Motor neuron (in vitro differentiated cells): ENCODE results near the gene ALDH18A1. TPM values are rescaled to one million over a fixed set of nuclear protein-coding genes. Genes with fewer than 3 reads are reported as not detected.
"Not testable (repeated sequence)": the region's sequence is repeated elsewhere in the genome, so short reads cannot be mapped to it uniquely, and the experiment has no call there.

Source experiments
- ATAC-seq, 8 experiments: fragments of 200-7000 bp; cut with Tn5 transposase; replicated peaks in 6 of 8; 2 replicates each; pipeline ENCODE4 v1.8.0; 2021; ENCODE audit warnings: mild to moderate bottlenecking in 8 of 8, moderate library complexity in 8 of 8
- H3K27ac ChIP-seq, 2 donors: fragments of 250-450 bp; sonication (Bioruptor Pico); 2 replicates each; pipeline ENCODE4 v1.9.0; 2021; ENCODE audit warnings: antibody characterized with exemption in 2 of 2, mild to moderate bottlenecking in 2 of 2, moderate library complexity in 1 of 2
- H3K4me1 ChIP-seq, 2 donors: fragments of 250-450 bp; sonication (Bioruptor Pico); replicated peaks in 1 of 2; 2 replicates each; pipeline ENCODE4 v1.6.1; 2021; ENCODE audit warnings: antibody characterized with exemption in 2 of 2, mild to moderate bottlenecking in 2 of 2, moderate library complexity in 1 of 2
- H3K4me3 ChIP-seq, 5 donors: fragments of 250-450 bp; sonication (Bioruptor Pico); 2 replicates each; pipeline ENCODE4 v1.9.0; 2021; ENCODE audit warnings: antibody characterized with exemption in 5 of 5, mild to moderate bottlenecking in 5 of 5, moderate library complexity in 4 of 5
- WGBS, 10 experiments: fragments of 450-650 bp; shearing (Covaris generic); methylation state at CpG; one replicate each; pipeline ENCODE4 v1.0.0; 2022; 5-methylcytosine and 5-hydroxymethylcytosine counted together
- in situ Hi-C, 9 experiments: fragments of 400-800 bp; cut with MboI; loops; one replicate each; pipeline ENCODE4 v1.15.0; 2021; ENCODE audit warnings: low sequenced_read_pairs in 9 of 9, low pct_unique_long_range_greater_than_20kb in 2 of 9; ENCODE audit not compliant: unreplicated experiment in 9 of 9
- total RNA-seq, 8 experiments: library from RNA; unstranded; fragments of 300-600 nt; gene quantifications; 2 replicates each; pipeline versions ENCODE4 v1.2.3 to v1.2.4, GENCODE V29; 2022

Gene ALDH18A1
- total RNA-seq, 8 experiments from 2014 or later, result 45.0 to 84.0 (median 65.6) TPM

GRCh38 chr10:95672641-95673040 is 16.1 kb upstream of the ALDH18A1 start:
- H3K4me1 ChIP-seq, H3K4me3 ChIP-seq, in situ Hi-C loops, H3K27ac ChIP-seq, ATAC-seq: not testable (repeated sequence)
- 86 to 100% (median 97%) methylated on average over 3 to 7 of the region's 7 CpGs; no CpG with 5 or more reads in 2 of the 10 experiments for WGBS, 10 experiments

DNA sequence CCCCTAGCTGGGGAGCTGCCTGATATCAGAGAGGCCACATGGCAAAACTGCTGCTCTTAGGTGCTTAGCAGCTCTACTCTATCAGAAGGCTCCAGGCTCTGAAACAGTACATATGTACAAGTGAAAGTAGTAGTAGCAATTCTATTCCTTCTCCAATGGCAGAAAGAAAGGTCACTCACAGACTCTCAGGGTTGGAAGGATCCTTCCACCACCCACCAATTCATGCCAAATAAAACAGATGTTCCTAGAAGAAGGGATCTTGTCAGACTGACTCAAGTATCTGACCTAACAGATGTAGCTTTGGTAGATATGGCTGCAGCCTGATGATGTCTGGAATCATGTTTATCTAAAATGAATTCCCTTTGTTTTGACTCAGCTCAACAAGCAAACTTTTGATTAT is 8.0 kb upstream of the ALDH18A1 start:
- no peak for ATAC-seq
- Histone ChIP-seq H3K4me1 (no peaks in the 10 kb centered on the region), H3K4me3 (no peak overlapping the region), H3K27ac (no peak overlapping the region)
- in situ Hi-C loops, result no loop called here

GRCh38 chr10:95663496-95663895 is 7.0 kb upstream of the ALDH18A1 start:
- no peaks in the 10 kb centered on the region for H3K4me1 ChIP-seq
- no peak for ATAC-seq
- in situ Hi-C loops, result no loop called here
- no peak overlapping the region for H3K4me3 ChIP-seq
- 14 to 80% (median 33%) methylated on average over 1 of the region's 1 CpG; no CpG with 5 or more reads in 5 of the 10 experiments for WGBS, 10 experiments
- no peak overlapping the region for H3K27ac ChIP-seq

- no peaks in the 10 kb centered on the region for H3K4me1 ChIP-seq
- no peak overlapping the region for H3K4me3 ChIP-seq
- WGBS, 10 experiments, result 80 to 100% (median 90%) methylated on average over 1 of the region's 1 CpG; no CpG with 5 or more reads in 3 of the 10 experiments
- in situ Hi-C loops, result no loop called here
- H3K27ac ChIP-seq, result no peak overlapping the region
- ATAC-seq, result peak in 2 of 8 experiments; percentile 38 to 71
These were observed 5.3 kb upstream of the ALDH18A1 start for GRCh38 chr10:95661818-95662217.

DNA sequence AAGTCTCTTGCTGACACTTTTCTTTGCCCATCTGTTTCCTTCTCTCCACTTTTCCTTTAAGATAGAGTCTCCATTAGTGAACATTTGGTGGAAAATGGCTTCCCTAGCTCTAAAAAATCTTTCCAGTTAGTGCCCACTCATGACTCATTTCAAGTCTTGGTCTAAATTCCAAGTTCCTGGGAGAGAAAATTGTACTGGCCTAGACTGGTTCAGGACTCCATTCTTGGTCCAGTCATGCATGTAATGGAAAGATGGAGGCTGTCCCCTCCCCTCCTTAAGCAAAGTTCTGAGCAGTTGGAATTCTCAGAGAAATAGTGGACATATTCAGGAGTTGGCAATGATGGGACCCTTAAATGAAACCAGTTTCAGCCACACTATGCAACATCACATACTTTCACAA is 3.8 kb upstream of the ALDH18A1 start:
- H3K27ac ChIP-seq, result no peak overlapping the region

GRCh38 chr10:95657250-95657649 is 739 bp upstream of the ALDH18A1 start:
- WGBS, 10 experiments, result 0 to 100% methylated on average over 1 of the region's 1 CpG; no CpG with 5 or more reads in 8 of the 10 experiments
- in situ Hi-C loops, result no loop called here
- no peak for ATAC-seq
- Histone ChIP-seq H3K4me1 (peaks cover 3 to 9% of the 10 kb centered on the region in 2 donors), H3K27ac (no peak overlapping the region), H3K4me3 (peak overlapping the region in 3 of 5 donors; percentile 68 to 74 (median 70))

More for the DNA sequence above, 3.8 kb upstream of the ALDH18A1 start:
- Histone ChIP-seq H3K4me3 (no peak overlapping the region), H3K4me1 (peaks cover 0 to under 1% of the 10 kb centered on the region in 2 donors)
- no peak for ATAC-seq
- in situ Hi-C loops, result no loop called here

- peak in 5 of 8 experiments; percentile 6 to 14 (median 8) for ATAC-seq
- peak overlapping the region; percentile 85 to 87 for H3K27ac ChIP-seq
- WGBS, 10 experiments, result 0 to 17% (median 0%) methylated on average over 1 to 5 of the region's 23 CpGs; no CpG with 5 or more reads in 5 of the 10 experiments
- in situ Hi-C loops, result no loop called here
- H3K4me1 ChIP-seq, result peaks cover 3 to 9% of the 10 kb centered on the region in 2 donors
- H3K4me3 ChIP-seq, result peak overlapping the region; percentile 59 to 87 (median 70)
These were observed 780 bp downstream of the ALDH18A1 start for GRCh38 chr10:95655571-95656290.

DNA sequence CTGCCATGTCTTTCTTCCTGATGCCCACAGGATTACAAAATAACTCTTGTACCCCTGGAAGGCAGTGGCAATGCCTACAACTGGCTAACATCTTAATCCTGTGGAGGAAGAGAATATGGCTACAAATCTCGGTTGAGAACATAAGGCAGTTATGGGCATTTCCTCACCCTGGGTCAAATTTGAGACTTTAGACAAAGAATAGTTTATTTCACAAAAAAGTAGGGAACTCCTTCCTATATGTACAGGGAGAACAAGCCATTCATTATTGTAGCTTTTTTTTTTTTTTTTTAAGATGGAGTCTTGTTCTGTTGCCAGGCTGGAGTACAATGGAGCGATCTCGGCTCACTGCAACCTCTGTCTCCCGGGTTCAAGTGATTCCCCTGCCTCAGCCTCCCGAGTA is 2.6 kb downstream of the ALDH18A1 start:
- H3K27ac ChIP-seq, result no peak overlapping the region
- WGBS, 10 experiments, result 76 to 100% (median 88%) methylated on average over 1 to 5 of the region's 5 CpGs; no CpG with 5 or more reads in 4 of the 10 experiments
- in situ Hi-C loops, result no loop called here

DNA sequence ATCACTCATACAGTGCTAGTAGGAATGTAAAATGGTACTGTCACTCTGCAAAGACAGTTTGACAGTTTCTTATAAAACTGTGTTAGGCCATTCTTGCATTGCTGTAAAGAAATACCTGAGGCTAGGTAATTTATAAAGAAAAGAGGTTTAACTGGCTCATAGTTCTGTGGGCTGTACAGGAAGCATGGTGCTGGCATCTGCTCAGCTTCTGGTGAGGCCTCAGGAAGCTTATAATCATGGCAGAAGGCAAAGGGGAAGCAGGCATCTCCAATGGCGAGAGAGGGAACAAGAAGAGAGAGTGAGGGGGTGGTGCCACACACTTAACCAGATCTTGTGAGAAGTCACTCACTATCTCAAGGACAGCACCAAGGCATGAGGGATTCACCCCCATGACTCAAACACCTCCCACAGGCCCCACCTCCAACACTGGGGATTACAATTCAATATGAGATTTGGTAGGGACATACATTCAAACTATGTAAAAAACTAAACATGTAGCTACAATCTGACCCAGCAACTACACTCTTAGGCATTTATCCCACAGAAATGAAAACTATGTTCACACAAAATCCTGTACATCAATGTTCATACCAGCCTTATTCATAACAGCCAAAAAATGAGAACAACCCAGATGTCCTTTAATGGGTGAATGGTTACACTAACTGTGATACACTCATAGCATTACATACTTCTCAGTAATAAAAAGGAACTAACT is 5.0 kb downstream of the ALDH18A1 start:
- Histone ChIP-seq H3K4me1 (peaks cover 3 to 9% of the 10 kb centered on the region in 2 donors), H3K4me3 (no peak overlapping the region), H3K27ac (no peak overlapping the region)
- WGBS, 10 experiments, result 80 to 100% (median 86%) methylated on average over 1 of the region's 1 CpG; no CpG with 5 or more reads in 7 of the 10 experiments
- in situ Hi-C loops, result no loop called here
- no peak for ATAC-seq

More for the DNA sequence above, 2.6 kb downstream of the ALDH18A1 start:
- Histone ChIP-seq H3K4me1 (peaks cover 3 to 9% of the 10 kb centered on the region in 2 donors), H3K4me3 (no peak overlapping the region)
- ATAC-seq, result no peak

DNA sequence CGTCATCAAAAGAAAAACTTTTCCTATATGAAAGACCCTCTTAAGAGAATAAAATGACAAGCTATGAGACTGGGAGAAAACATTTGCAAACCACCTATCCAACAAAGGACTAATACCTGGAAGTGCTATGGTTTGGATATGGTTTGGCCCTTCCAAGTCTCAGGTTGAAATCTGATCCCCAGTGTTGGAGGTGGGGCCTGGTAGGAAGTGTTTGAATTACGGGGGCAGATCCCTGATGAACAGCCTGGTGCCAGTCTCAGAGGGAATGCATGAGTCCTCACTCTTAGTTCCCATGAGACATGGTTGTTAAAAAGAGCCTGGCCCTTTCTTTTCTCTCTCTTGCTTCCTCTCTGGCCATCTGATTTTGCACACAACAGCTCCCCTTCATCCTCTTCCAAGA is 6.3 kb downstream of the ALDH18A1 start:
- H3K4me1 ChIP-seq, result peaks cover 3 to 9% of the 10 kb centered on the region in 2 donors
- no peak for ATAC-seq
- H3K4me3 ChIP-seq, result no peak overlapping the region
- H3K27ac ChIP-seq, result no peak overlapping the region
- WGBS, 10 experiments, result 60 to 100% (median 100%) methylated on average over 1 to 2 of the region's 2 CpGs; no CpG with 5 or more reads in 1 of the 10 experiments
- in situ Hi-C loops, result no loop called here

DNA sequence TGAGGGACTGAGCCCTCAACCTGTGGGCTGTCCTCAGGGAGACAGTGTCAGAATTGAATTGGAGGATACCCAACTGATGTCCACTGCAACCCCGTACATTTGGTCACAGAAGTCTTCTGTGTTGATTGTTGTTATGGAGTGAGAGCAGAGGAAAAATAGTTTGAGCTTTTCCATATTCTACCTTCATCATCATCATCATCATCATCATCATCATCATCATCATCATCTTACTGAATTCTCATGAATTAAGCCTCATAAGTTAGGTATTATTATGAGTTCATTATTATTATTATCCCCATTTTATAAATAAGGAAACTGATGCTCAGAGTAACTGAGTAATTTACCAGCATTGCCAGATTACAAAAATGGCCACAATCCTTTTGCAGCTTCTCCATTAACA is 8.4 kb downstream of the ALDH18A1 start:
- WGBS, 10 experiments, result 78 to 100% (median 100%) methylated on average over 1 of the region's 1 CpG; no CpG with 5 or more reads in 6 of the 10 experiments
- H3K27ac ChIP-seq, result no peak overlapping the region
- ATAC-seq, result no peak
- H3K4me1 ChIP-seq, result no peaks in the 10 kb centered on the region
- H3K4me3 ChIP-seq, result no peak overlapping the region
- in situ Hi-C loops, result no loop called here

DNA sequence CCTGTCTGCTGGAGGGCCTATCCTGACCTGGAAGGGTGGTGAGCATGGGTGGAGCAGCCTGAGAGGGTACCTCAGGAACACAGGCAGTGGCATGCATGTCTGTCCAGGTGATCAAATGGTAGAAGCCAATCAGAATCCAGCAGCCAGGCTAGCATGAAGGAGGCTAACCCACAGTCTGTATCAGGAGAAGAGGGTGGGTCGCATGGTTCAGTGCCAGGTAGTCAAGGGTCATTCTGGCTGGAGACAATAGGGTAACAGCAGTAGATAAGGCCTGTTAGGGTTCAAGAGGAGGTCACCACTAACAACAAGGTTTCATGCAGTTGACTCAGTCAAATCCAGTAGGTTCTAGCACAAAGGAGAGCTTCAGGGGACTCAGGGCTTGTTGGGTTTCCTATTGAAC is 10.4 kb downstream of the ALDH18A1 start:
- Histone ChIP-seq H3K4me3 (no peak overlapping the region), H3K27ac (no peak overlapping the region), H3K4me1 (no peaks in the 10 kb centered on the region)
- 100% methylated on average over 1 of the region's 1 CpG; no CpG with 5 or more reads in 7 of the 10 experiments for WGBS, 10 experiments
- in situ Hi-C loops, result no loop called here
- ATAC-seq, result no peak

GRCh38 chr10:95644901-95645300 is 11.6 kb downstream of the ALDH18A1 start:
- in situ Hi-C loops, result no loop called here
- Histone ChIP-seq H3K4me1 (no peaks in the 10 kb centered on the region), H3K27ac (no peak overlapping the region), H3K4me3 (no peak overlapping the region)
- 0 to 67% (median 45%) methylated on average over 1 of the region's 1 CpG; no CpG with 5 or more reads in 4 of the 10 experiments for WGBS, 10 experiments
- peak in 3 of 8 experiments; percentile 89 to 95 (median 92) for ATAC-seq
